GM21423 (cell line): Measurements from ENCODE around the gene PLEK.

Experiments
- ATAC-seq: cut with Tn5 transposase; IDR thresholded peaks from one replicate; pipeline ENCODE4 v1.9.1; 2021; ENCODE audit warnings: mild to moderate bottlenecking, moderate library complexity; ENCODE audit not compliant: unreplicated experiment

Gene PLEK

GRCh38 chr2:68413466-68413865 is 48.4 kb downstream of the PLEK start:
- ATAC-seq: no peak

GRCh38 chr2:68414452-68414851 is 49.4 kb downstream of the PLEK start:
- no peak for ATAC-seq

- ATAC-seq: no peak
These were observed 49.8 kb downstream of the PLEK start for GRCh38 chr2:68414876-68415275.

GRCh38 chr2:68415521-68415920 is 50.4 kb downstream of the PLEK start:
- no peak for ATAC-seq

- no peak for ATAC-seq
These were observed 51.1 kb downstream of the PLEK start for GRCh38 chr2:68416081-68416675.

- ATAC-seq: no peak
These were observed 52.8 kb downstream of the PLEK start for GRCh38 chr2:68417926-68418325.

- no peak for ATAC-seq
These were observed 53.3 kb downstream of the PLEK start for GRCh38 chr2:68418419-68418818.

GRCh38 chr2:68418855-68419254 is 53.8 kb downstream of the PLEK start:
- ATAC-seq: no peak

- no peak for ATAC-seq
These were observed 55.3 kb downstream of the PLEK start for GRCh38 chr2:68420254-68420910.

- peak; percentile 88 for ATAC-seq
These were observed 59.0 kb downstream of the PLEK start for GRCh38 chr2:68423966-68424650.

- ATAC-seq: no peak
These were observed 60.4 kb downstream of the PLEK start for GRCh38 chr2:68425503-68425902.

GRCh38 chr2:68426446-68426845 is 61.4 kb downstream of the PLEK start:
- ATAC-seq: no peak

GRCh38 chr2:68426848-68427579 is 61.9 kb downstream of the PLEK start:
- no peak for ATAC-seq

GRCh38 chr2:68428126-68428525 is 63.0 kb downstream of the PLEK start:
- no peak for ATAC-seq

GRCh38 chr2:68428746-68429145 is 63.7 kb downstream of the PLEK start:
- no peak for ATAC-seq

- no peak for ATAC-seq
These were observed 64.3 kb downstream of the PLEK start for GRCh38 chr2:68429311-68429826.

- ATAC-seq: no peak
These were observed 66.4 kb downstream of the PLEK start for GRCh38 chr2:68431316-68431972.

GRCh38 chr2:68432696-68433658 is 67.9 kb downstream of the PLEK start:
- ATAC-seq: no peak

- no peak for ATAC-seq
These were observed 69.9 kb downstream of the PLEK start for GRCh38 chr2:68434981-68435380.

GRCh38 chr2:68435615-68436014 is 70.5 kb downstream of the PLEK start:
- ATAC-seq: no peak
